IMR-90 (cell line): Measurements from ENCODE around the gene REC114.

Experiments
- BHLHE40 ChIP-seq: fragments of 150-350 bp; IDR thresholded peaks from 2 replicates; pipeline ENCODE4 v1.6.1; 2016; ENCODE audit warnings: mild to moderate bottlenecking, low read depth, low read length
- CEBPB ChIP-seq: IDR thresholded peaks from 2 replicates; pipeline ENCODE4 v1.6.1; 2012; ENCODE audit warnings: low read depth, low read length, improper control_type of control experiment
- CTCF ChIP-seq: conservative IDR thresholded peaks from 2 replicates; pipeline ENCODE4 v1.5.1; 2012; ENCODE audit warnings: mild to moderate bottlenecking, low read depth, low read length, improper control_type of control experiment
- ELK1 ChIP-seq: fragments of 150-350 bp; IDR thresholded peaks from 2 replicates; pipeline ENCODE4 v1.6.1; 2016; ENCODE audit warnings: low read depth, mild to moderate bottlenecking, low read length, moderate library complexity, borderline replicate concordance
- FOS ChIP-seq: fragments of 150-350 bp; IDR thresholded peaks from 2 replicates; pipeline ENCODE4 v1.6.1; 2016; ENCODE audit warnings: low read depth, low read length
- MAFK ChIP-seq: IDR thresholded peaks from 2 replicates; pipeline ENCODE4 v1.6.1; 2012; ENCODE audit warnings: low read depth, low read length, improper control_type of control experiment
- MAZ ChIP-seq: IDR thresholded peaks from 2 replicates; pipeline ENCODE4 v1.6.1; 2012; ENCODE audit warnings: low read depth, mild to moderate bottlenecking, low read length, improper control_type of control experiment, moderate library complexity, borderline replicate concordance
- MXI1 ChIP-seq: IDR thresholded peaks from 2 replicates; pipeline ENCODE4 v1.6.1; 2012; ENCODE audit warnings: low read depth, mild to moderate bottlenecking, low read length, moderate library complexity, borderline replicate concordance
- NFE2L2 ChIP-seq: fragments of 150-350 bp; IDR thresholded peaks from 2 replicates; pipeline ENCODE4 v1.6.1; 2016; ENCODE audit warnings: low read depth, mild to moderate bottlenecking, low read length
- POLR2A ChIP-seq: IDR thresholded peaks from 2 replicates; pipeline ENCODE4 v1.6.1; 2012; ENCODE audit warnings: mild to moderate bottlenecking, low read depth, low read length
- RAD21 ChIP-seq: IDR thresholded peaks from 2 replicates; pipeline ENCODE4 v1.6.1; 2012; ENCODE audit warnings: low read length, improper control_type of control experiment
- RFX5 ChIP-seq: IDR thresholded peaks from 2 replicates; pipeline ENCODE4 v1.8.0; 2012; ENCODE audit warnings: low read depth, mild to moderate bottlenecking, low read length, moderate library complexity
- SMC3 ChIP-seq: fragments of 150-350 bp; IDR thresholded peaks from 2 replicates; pipeline ENCODE4 v1.6.1; 2016; ENCODE audit warnings: low read depth, mild to moderate bottlenecking, antibody characterized with exemption, low read length, moderate library complexity
- USF2 ChIP-seq: fragments of 150-350 bp; IDR thresholded peaks from 2 replicates; pipeline ENCODE4 v1.6.1; 2017; ENCODE audit warnings: mild to moderate bottlenecking, antibody characterized with exemption, low read length, low read depth

- TF ChIP-seq CTCF (no peak), FOS (no peak), USF2 (no peak), RFX5 (no peak), MXI1 (no peak), NFE2L2 (no peak), POLR2A (no peak), ELK1 (no peak), BHLHE40 (no peak), RAD21 (no peak), MAZ (no peak), SMC3 (no peak), MAFK (no peak), CEBPB (no peak)
Observed at GRCh38 chr15:73608475-73608874, 165.5 kb downstream of the REC114 start.
